HCT116 (cell line): ENCODE data around the gene EZH2.

Source experiments
- CBX3 ChIP-seq: IDR thresholded peaks from 2 replicates; pipeline ENCODE4 v1.6.1; 2012; ENCODE audit warnings: low read depth
- CEBPB ChIP-seq: IDR thresholded peaks from 2 replicates; pipeline ENCODE4 v1.6.1; 2012; ENCODE audit warnings: low read depth
- CTCF ChIP-seq, 3 experiments: fragments of 200-600 bp in 1 of 3; sonication (generic) in 1 of 3; IDR thresholded peaks in 2 of 3; conservative IDR thresholded peaks in 1 of 3; 2 replicates each; pipeline ENCODE4 v1.5.1; 2012 to 2017; ENCODE audit warnings: low read depth in 2 of 3, low read length in 2 of 3, antibody characterized with exemption in 1 of 3, borderline replicate concordance in 1 of 3, control low read depth in 1 of 3, mild to moderate bottlenecking in 1 of 3, mixed read lengths in 1 of 3, mixed run types in 1 of 3, moderate library complexity in 1 of 3; ENCODE audit not compliant: insufficient read depth in 1 of 3
- EGR1 ChIP-seq: IDR thresholded peaks from 2 replicates; pipeline ENCODE4 v1.6.1; 2012; ENCODE audit warnings: low read depth
- EZH2 ChIP-seq: fragments of 200-600 bp; sonication (generic); IDR thresholded peaks from 2 replicates; pipeline ENCODE4 v1.6.1; 2017; ENCODE audit warnings: antibody characterized with exemption, mixed run types
- EZH2phosphoT487 ChIP-seq: fragments of 200-600 bp; IDR thresholded peaks from 2 replicates; pipeline ENCODE4 v1.6.1; 2018; ENCODE audit warnings: antibody characterized with exemption, borderline replicate concordance
- MAX ChIP-seq: IDR thresholded peaks from 2 replicates; pipeline ENCODE4 v1.6.1; 2012
- POLR2A ChIP-seq: IDR thresholded peaks from 2 replicates; pipeline ENCODE4 v1.7.0; 2011; ENCODE audit warnings: borderline replicate concordance; ENCODE audit not compliant: insufficient read depth, insufficient read length; ENCODE audit errors: extremely low read depth
- POLR2AphosphoS5 ChIP-seq: IDR thresholded peaks from 2 replicates; pipeline ENCODE4 v1.6.1; 2011; ENCODE audit warnings: mild to moderate bottlenecking, low read depth, low read length, moderate library complexity
- RAD21 ChIP-seq: IDR thresholded peaks from 2 replicates; pipeline ENCODE4 v1.6.1; 2012; ENCODE audit warnings: low read depth, mild to moderate bottlenecking
- REST ChIP-seq: IDR thresholded peaks from 2 replicates; pipeline ENCODE4 v1.6.1; 2012; ENCODE audit warnings: low read depth
- SIN3A ChIP-seq: IDR thresholded peaks from 2 replicates; pipeline ENCODE4 v1.6.1; 2012; ENCODE audit warnings: low read depth
- SP1 ChIP-seq: IDR thresholded peaks from 2 replicates; pipeline ENCODE4 v1.6.1; 2012; ENCODE audit warnings: low read depth
- TCF7L2 ChIP-seq: IDR thresholded peaks from 2 replicates; pipeline ENCODE4 v1.7.0; 2011; ENCODE audit warnings: borderline replicate concordance, inconsistent platforms; ENCODE audit not compliant: insufficient read depth, insufficient read length; ENCODE audit errors: extremely low read depth

- no peak for TF ChIP-seq SP1
- TF ChIP-seq POLR2A, result no peak
- no peak for TF ChIP-seq TCF7L2
- no peak for TF ChIP-seq CEBPB
- no peak for TF ChIP-seq REST
- TF ChIP-seq POLR2AphosphoS5, result no peak
- TF ChIP-seq CTCF (IDR thresholded peaks at IDR 0.05 in 2 of 3, conservative IDR thresholded peaks at IDR 0.05 in 1 of 3; ENCODE audit: borderline replicate concordance in 1 of 3, insufficient read depth in 1 of 3, low read depth in 2 of 3, low read length in 2 of 3), result no peak
- no peak for TF ChIP-seq SIN3A
- no peak for TF ChIP-seq EZH2
- TF ChIP-seq EGR1, result no peak
- TF ChIP-seq MAX, result no peak
- TF ChIP-seq RAD21, result no peak
- no peak for TF ChIP-seq CBX3
- no peak for TF ChIP-seq EZH2phosphoT487
These were observed 22.8 kb upstream of the EZH2 start for GRCh38 chr7:148906707-148907498.
